H9 (cell line): ENCODE results near the gene OXA1L. TPM values are rescaled to one million over a fixed set of nuclear protein-coding genes. Genes with fewer than 3 reads are reported as not detected.

Source experiments
- DNase-seq: peaks from one replicate; pipeline ENCODE4 v3.0.0-alpha.2; 2017
- H2AFZ ChIP-seq: one replicate; pipeline ENCODE4 v1.6.1; 2013; ENCODE audit warnings: mild to moderate bottlenecking, low read length, control low read depth, moderate library complexity
- H2AK5ac ChIP-seq: 2 replicates; pipeline ENCODE4 v1.6.1; 2013; ENCODE audit warnings: low read length, control low read depth, mixed read lengths; ENCODE audit not compliant: insufficient read length
- H2BK120ac ChIP-seq: one replicate; pipeline ENCODE4 v1.6.1; 2013; ENCODE audit warnings: low read depth, mild to moderate bottlenecking, low read length, control low read depth, inconsistent platforms; ENCODE audit not compliant: poor library complexity, severe bottlenecking
- H2BK12ac ChIP-seq: 2 replicates; pipeline ENCODE4 v1.6.1; 2013; ENCODE audit warnings: low read length, control low read depth, mixed read lengths, low read depth; ENCODE audit not compliant: insufficient read length
- H2BK15ac ChIP-seq: 2 replicates; pipeline ENCODE4 v1.6.1; 2013; ENCODE audit warnings: low read depth, low read length, control low read depth
- H2BK20ac ChIP-seq: one replicate; pipeline ENCODE4 v1.6.1; 2013; ENCODE audit warnings: low read depth, mild to moderate bottlenecking, low read length, control low read depth, inconsistent platforms; ENCODE audit not compliant: poor library complexity, severe bottlenecking
- H2BK5ac ChIP-seq: 2 replicates; pipeline ENCODE4 v1.6.1; 2013; ENCODE audit warnings: low read length, control low read depth, mixed read lengths; ENCODE audit not compliant: insufficient read length
- H3K14ac ChIP-seq: 2 replicates; pipeline ENCODE4 v1.6.1; 2013; ENCODE audit warnings: low read length, control low read depth; ENCODE audit not compliant: insufficient read depth
- H3K18ac ChIP-seq: 2 replicates; pipeline ENCODE4 v1.6.1; 2013; ENCODE audit warnings: low read depth, mild to moderate bottlenecking, mixed read lengths, low read length, control low read depth; ENCODE audit not compliant: insufficient read length
- H3K23ac ChIP-seq: 2 replicates; pipeline ENCODE4 v1.6.1; 2013; ENCODE audit warnings: low read length, control low read depth, mixed read lengths, low read depth; ENCODE audit not compliant: insufficient read length
- H3K23me2 ChIP-seq: 2 replicates; pipeline ENCODE4 v1.6.1; 2013; ENCODE audit warnings: low read depth, mild to moderate bottlenecking, mixed read lengths, low read length, control low read depth; ENCODE audit not compliant: insufficient read length, poor library complexity, severe bottlenecking
- H3K27ac ChIP-seq: 2 replicates; pipeline ENCODE4 v1.5.1; 2013; ENCODE audit warnings: low read length, control low read depth, mixed read lengths, low read depth; ENCODE audit not compliant: insufficient read length
- H3K27me3 ChIP-seq: 2 replicates; pipeline ENCODE4 v1.6.1; 2013; ENCODE audit warnings: low read length, control low read depth, inconsistent platforms; ENCODE audit not compliant: insufficient read depth
- H3K4ac ChIP-seq: 2 replicates; pipeline ENCODE4 v1.6.1; 2013; ENCODE audit warnings: low read depth, mild to moderate bottlenecking, control low read depth, inconsistent platforms, low read length, moderate library complexity
- H3K4me1 ChIP-seq: 2 replicates; pipeline ENCODE4 v1.6.1; 2013; ENCODE audit warnings: low read length, control low read depth, inconsistent platforms; ENCODE audit not compliant: insufficient read depth
- H3K4me2 ChIP-seq: 2 replicates; pipeline ENCODE4 v1.6.1; 2013; ENCODE audit warnings: low read length, control low read depth, mixed read lengths; ENCODE audit not compliant: insufficient read length, insufficient read depth
- H3K56ac ChIP-seq: 2 replicates; pipeline ENCODE4 v1.6.1; 2013; ENCODE audit warnings: low read depth, mild to moderate bottlenecking, mixed read lengths, low read length, control low read depth; ENCODE audit not compliant: insufficient read length
- H3K79me1 ChIP-seq: 2 replicates; pipeline ENCODE4 v1.6.1; 2013; ENCODE audit warnings: low read depth, mild to moderate bottlenecking, moderate library complexity, low read length, control low read depth, inconsistent platforms; ENCODE audit not compliant: insufficient read depth, poor library complexity, severe bottlenecking
- H3K79me2 ChIP-seq: 2 replicates; pipeline ENCODE4 v1.6.1; 2013; ENCODE audit warnings: low read length, control low read depth, inconsistent platforms; ENCODE audit not compliant: insufficient read depth
- H3K9ac ChIP-seq: 2 replicates; pipeline ENCODE4 v1.6.1; 2013; ENCODE audit warnings: low read length, control low read depth, mixed read lengths; ENCODE audit not compliant: insufficient read length; ENCODE audit errors: extremely low read depth
- H3K9me3 ChIP-seq: one replicate; pipeline ENCODE4 v1.6.1; 2013; ENCODE audit warnings: low read depth, low read length, inconsistent platforms; ENCODE audit not compliant: control insufficient read depth
- H3T11ph ChIP-seq: one replicate; pipeline ENCODE4 v1.6.1; 2013; ENCODE audit warnings: mild to moderate bottlenecking, low read length, control low read depth, inconsistent platforms
- H4K20me1 ChIP-seq: one replicate; pipeline ENCODE4 v1.6.1; 2013; ENCODE audit not compliant: control insufficient read depth, insufficient read length, insufficient read depth
- H4K5ac ChIP-seq: 2 replicates; pipeline ENCODE4 v1.6.1; 2013; ENCODE audit warnings: low read depth, mild to moderate bottlenecking, mixed read lengths, low read length, control low read depth; ENCODE audit not compliant: insufficient read length
- H4K8ac ChIP-seq: replicated peaks from 2 replicates; pipeline ENCODE4 v1.6.1; 2013; ENCODE audit warnings: low read length, control low read depth, mixed read lengths, low read depth; ENCODE audit not compliant: insufficient read length
- H4K91ac ChIP-seq: 2 replicates; pipeline ENCODE4 v1.6.1; 2013; ENCODE audit warnings: low read depth, mild to moderate bottlenecking, moderate library complexity, mixed read lengths, low read length, control low read depth; ENCODE audit not compliant: insufficient read length
- H3K27ac Mint-ChIP-seq, 3 experiments: 2 replicates in 2 of 3; 3 replicates in 1 of 3; pipeline ENCODE4 v1.8.0; 2020 to 2021; ENCODE audit warnings: mixed read lengths in 3 of 3, mild to moderate bottlenecking in 1 of 3, moderate library complexity in 1 of 3
- H3K27me3 Mint-ChIP-seq: 2 replicates; pipeline ENCODE4 v1.8.0; 2021; ENCODE audit warnings: low read depth, mild to moderate bottlenecking, moderate library complexity, mixed read lengths
- H3K36me3 Mint-ChIP-seq, 3 experiments: 2 replicates in 2 of 3; 3 replicates in 1 of 3; pipeline ENCODE4 v1.8.0; 2020 to 2021; ENCODE audit warnings: low read depth in 3 of 3, mixed read lengths in 3 of 3; ENCODE audit not compliant: insufficient read depth in 1 of 3
- H3K4me1 Mint-ChIP-seq, 2 experiments: 2 replicates each; pipeline ENCODE4 v1.8.0; 2020; ENCODE audit warnings: mixed read lengths in 2 of 2
- H3K4me3 Mint-ChIP-seq, 2 experiments: 2 replicates in 1 of 2; 3 replicates in 1 of 2; pipeline ENCODE4 v1.8.0; 2020 to 2021; ENCODE audit warnings: mild to moderate bottlenecking in 2 of 2, mixed read lengths in 2 of 2, moderate library complexity in 1 of 2
- H3K9me3 Mint-ChIP-seq, 2 experiments: 2 replicates in 1 of 2; 3 replicates in 1 of 2; pipeline ENCODE4 v1.8.0; 2020; ENCODE audit warnings: mild to moderate bottlenecking in 2 of 2, mixed read lengths in 2 of 2, moderate library complexity in 1 of 2
- WGBS: extraction: QIAGEN DNeasy Blood & Tissue Kit; methylation state at CpG from one replicate; pipeline ENCODE4 v1.1.7; 2013; ENCODE audit warnings: missing lambda C conversion rate, low lambda C conversion rate, mixed read lengths; ENCODE audit not compliant: insufficient read length; ENCODE audit errors: extremely low coverage; 5-methylcytosine and 5-hydroxymethylcytosine counted together
- total RNA-seq: library from RNA; stranded (reverse); gene quantifications from 2 replicates; pipeline ENCODE4 v1.2.1, GENCODE V29; 2021
- TF ChIP-seq, protein P1 (sequence below): fragments of 200-600 bp; sonication (generic); conservative IDR thresholded peaks from 3 replicates; pipeline ENCODE4 v1.8.0; 2021; ENCODE audit warnings: antibody characterized with exemption, mild to moderate bottlenecking

The OXA1L gene
- total RNA-seq, 1 experiment from 2014 or later: 128 TPM

GRCh38 chr14:22752422-22752821 lies 14.1 kb upstream of the OXA1L start:
- no peaks in the 10 kb centered on the region for H3K4me1 ChIP-seq
- no peak overlapping the region for H2BK5ac ChIP-seq
- peaks cover 1% of the 10 kb centered on the region; the same call in 1 of the 2 replicates for H3K27me3 Mint-ChIP-seq
- no peak overlapping the region for H2AK5ac ChIP-seq
- H3K79me1 ChIP-seq: no peaks in the 10 kb centered on the region
- no peak overlapping the region for H3K27ac ChIP-seq
- WGBS: no CpG with 5 or more reads among the region's 8 CpGs
- H4K5ac ChIP-seq: no peak overlapping the region
- H3K9me3 ChIP-seq: no peaks in the 10 kb centered on the region
- H4K20me1 ChIP-seq: no peaks in the 10 kb centered on the region
- no peak overlapping the region for H4K91ac ChIP-seq
- no peak overlapping the region for H3K56ac ChIP-seq
- H3K9ac ChIP-seq: no peak overlapping the region
- H3K27me3 ChIP-seq: no peaks in the 10 kb centered on the region
- no peaks in the 10 kb centered on the region for H3K9me3 Mint-ChIP-seq
- H3K23ac ChIP-seq: no peak overlapping the region
- no peak overlapping the region for H2BK20ac ChIP-seq
- no peaks in the 10 kb centered on the region for H3K23me2 ChIP-seq
- H2BK12ac ChIP-seq: no peak overlapping the region
- no peaks in the 10 kb centered on the region for H3K36me3 Mint-ChIP-seq
- no peak overlapping the region for H3K18ac ChIP-seq
- no peaks in the 10 kb centered on the region for H3K79me2 ChIP-seq
- H3K4me2 ChIP-seq: no peak overlapping the region
- no peak overlapping the region for H2BK120ac ChIP-seq
- no peak for DNase-seq
- no peak overlapping the region for H3K4me3 Mint-ChIP-seq
- no peak overlapping the region for H3K14ac ChIP-seq
- H4K8ac ChIP-seq: no peak overlapping the region
- H3K4ac ChIP-seq: no peak overlapping the region
- no peak overlapping the region for H2AFZ ChIP-seq
- H3T11ph ChIP-seq: no peak overlapping the region
- H3K4me1 Mint-ChIP-seq: peaks cover 7 to 9% of the 10 kb centered on the region in 2 experiments
- TF ChIP-seq, protein P1, sequence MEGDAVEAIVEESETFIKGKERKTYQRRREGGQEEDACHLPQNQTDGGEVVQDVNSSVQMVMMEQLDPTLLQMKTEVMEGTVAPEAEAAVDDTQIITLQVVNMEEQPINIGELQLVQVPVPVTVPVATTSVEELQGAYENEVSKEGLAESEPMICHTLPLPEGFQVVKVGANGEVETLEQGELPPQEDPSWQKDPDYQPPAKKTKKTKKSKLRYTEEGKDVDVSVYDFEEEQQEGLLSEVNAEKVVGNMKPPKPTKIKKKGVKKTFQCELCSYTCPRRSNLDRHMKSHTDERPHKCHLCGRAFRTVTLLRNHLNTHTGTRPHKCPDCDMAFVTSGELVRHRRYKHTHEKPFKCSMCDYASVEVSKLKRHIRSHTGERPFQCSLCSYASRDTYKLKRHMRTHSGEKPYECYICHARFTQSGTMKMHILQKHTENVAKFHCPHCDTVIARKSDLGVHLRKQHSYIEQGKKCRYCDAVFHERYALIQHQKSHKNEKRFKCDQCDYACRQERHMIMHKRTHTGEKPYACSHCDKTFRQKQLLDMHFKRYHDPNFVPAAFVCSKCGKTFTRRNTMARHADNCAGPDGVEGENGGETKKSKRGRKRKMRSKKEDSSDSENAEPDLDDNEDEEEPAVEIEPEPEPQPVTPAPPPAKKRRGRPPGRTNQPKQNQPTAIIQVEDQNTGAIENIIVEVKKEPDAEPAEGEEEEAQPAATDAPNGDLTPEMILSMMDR: no peak
- H3K27ac Mint-ChIP-seq: no peak overlapping the region
- H2BK15ac ChIP-seq: no peak overlapping the region
